IMR-90 (cell line): ENCODE data around the gene RIMS4.

ENCODE experiments used
- CEBPB ChIP-seq: IDR thresholded peaks from 2 replicates; pipeline ENCODE4 v1.6.1; 2012; ENCODE audit warnings: low read depth, low read length, improper control_type of control experiment
- CTCF ChIP-seq: conservative IDR thresholded peaks from 2 replicates; pipeline ENCODE4 v1.5.1; 2012; ENCODE audit warnings: mild to moderate bottlenecking, low read depth, low read length, improper control_type of control experiment

DNA sequence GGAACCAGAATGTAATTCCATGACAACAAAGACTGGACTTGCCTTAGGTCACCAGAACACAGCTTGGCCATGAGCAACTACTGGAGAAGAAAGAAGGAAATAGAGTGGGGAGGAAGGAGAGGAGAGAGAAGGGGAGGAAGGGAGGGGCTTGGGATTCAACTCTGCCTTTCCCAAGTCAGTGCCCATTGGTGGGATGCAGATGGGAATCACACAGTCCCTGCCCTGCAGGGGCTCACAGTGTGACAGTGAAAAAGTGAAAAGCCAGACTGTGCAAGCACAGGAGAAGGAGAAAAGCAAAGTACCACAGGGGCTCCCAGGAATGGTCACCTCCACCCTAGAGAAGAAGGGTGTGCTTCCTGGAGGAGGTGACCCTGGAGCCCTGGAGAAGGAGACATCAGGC, 14.0 kb downstream of the RIMS4 start:
- TF ChIP-seq CTCF (no peak), CEBPB (no peak)
